Neural cell (in vitro differentiated cells): Measurements from ENCODE around the gene OR6M1. TPM values are rescaled to one million over a fixed set of nuclear protein-coding genes. Genes with fewer than 3 reads are reported as not detected.

ENCODE experiments used
- H2AFZ ChIP-seq: fragments of 200-600, 300-800 bp; sonication (generic), shearing (Covaris generic); 2 replicates; pipeline ENCODE4 v1.6.0; 2014; ENCODE audit warnings: low read depth, mild to moderate bottlenecking, antibody characterized with exemption, low read length, moderate library complexity
- H3F3A ChIP-seq: fragments of 200-600 bp; shearing (Covaris generic); 2 replicates; pipeline ENCODE4 v1.6.1; 2016; ENCODE audit warnings: mild to moderate bottlenecking, moderate library complexity, mixed read lengths, antibody characterized with exemption, low read length; ENCODE audit not compliant: insufficient read depth, poor library complexity, severe bottlenecking
- H3K27ac ChIP-seq: fragments of 200-600, 300-800 bp; sonication (generic), shearing (Covaris generic); 2 replicates; pipeline ENCODE4 v1.5.1; 2014; ENCODE audit warnings: mild to moderate bottlenecking, low read length, moderate library complexity
- H3K27me3 ChIP-seq: fragments of 300-800, 200-600 bp; sonication (generic), shearing (Covaris generic); 2 replicates; pipeline ENCODE4 v1.6.0; 2014; ENCODE audit warnings: mild to moderate bottlenecking, low read depth, low read length, moderate library complexity; ENCODE audit not compliant: insufficient read depth
- H3K36me3 ChIP-seq: fragments of 300-800, 200-600 bp; sonication (generic), shearing (Covaris generic); 2 replicates; pipeline ENCODE4 v1.5.1; 2014; ENCODE audit warnings: mild to moderate bottlenecking, antibody characterized with exemption, low read length, moderate library complexity; ENCODE audit not compliant: insufficient read depth
- H3K4me2 ChIP-seq: fragments of 300-800, 200-600 bp; sonication (generic), shearing (Covaris generic); 2 replicates; pipeline ENCODE4 v1.6.0; 2014; ENCODE audit warnings: mild to moderate bottlenecking, low read length
- H3K4me3 ChIP-seq: fragments of 300-800, 200-600 bp; sonication (generic), shearing (Covaris generic); 2 replicates; pipeline ENCODE4 v1.5.1; 2014; ENCODE audit warnings: mild to moderate bottlenecking, low read length, moderate library complexity
- H3K79me2 ChIP-seq: fragments of 200-600 bp; shearing (Covaris generic); replicated peaks from 2 replicates; pipeline ENCODE4 v1.6.0; 2014; ENCODE audit warnings: mild to moderate bottlenecking, low read length, moderate library complexity; ENCODE audit not compliant: insufficient read depth
- H3K9ac ChIP-seq: fragments of 300-800, 200-600 bp; sonication (generic), shearing (Covaris generic); 2 replicates; pipeline ENCODE4 v1.6.1; 2016; ENCODE audit warnings: mild to moderate bottlenecking, low read length, mixed read lengths
- H3K9me2 ChIP-seq: fragments of 200-600 bp; shearing (Covaris generic); 2 replicates; pipeline ENCODE4 v1.6.1; 2016; ENCODE audit warnings: mild to moderate bottlenecking, low read length, mixed read lengths; ENCODE audit not compliant: insufficient read depth
- H3K9me3 ChIP-seq: fragments of 200-600, 300-800 bp; sonication (generic), shearing (Covaris generic); 2 replicates; pipeline ENCODE4 v1.6.1; 2016; ENCODE audit warnings: mild to moderate bottlenecking, mixed run types, low read length, moderate library complexity, mixed read lengths
- H4K20me1 ChIP-seq: fragments of 200-600 bp; shearing (Covaris generic); 2 replicates; pipeline ENCODE4 v1.6.1; 2016; ENCODE audit warnings: mild to moderate bottlenecking, mixed run types; ENCODE audit not compliant: insufficient read depth
- EP300 ChIP-seq: fragments of 450-650 bp; conservative IDR thresholded peaks from 2 replicates; pipeline ENCODE4 v1.6.1; 2014; ENCODE audit warnings: antibody characterized with exemption, mild to moderate bottlenecking, moderate library complexity; ENCODE audit not compliant: poor library complexity, severe bottlenecking
- EZH2 ChIP-seq: fragments of 200-600, 300-800 bp; shearing (Covaris generic), sonication (generic); IDR thresholded peaks from 2 replicates; pipeline ENCODE4 v1.6.1; 2014; ENCODE audit warnings: antibody characterized with exemption, low read length, borderline replicate concordance, mild to moderate bottlenecking; ENCODE audit not compliant: insufficient read depth, poor library complexity, severe bottlenecking
- MXI1 ChIP-seq: fragments of 450-650 bp; conservative IDR thresholded peaks from 2 replicates; pipeline ENCODE4 v1.6.1; 2014; ENCODE audit warnings: antibody characterized with exemption, mild to moderate bottlenecking; ENCODE audit not compliant: poor library complexity, severe bottlenecking
- POLR2AphosphoS5 ChIP-seq: IDR thresholded peaks from 2 replicates; pipeline ENCODE4 v1.6.1; 2012
- RAD21 ChIP-seq: fragments of 450-650 bp; conservative IDR thresholded peaks from 2 replicates; pipeline ENCODE4 v1.6.1; 2014; ENCODE audit warnings: antibody characterized with exemption, mild to moderate bottlenecking, moderate library complexity
- SMC3 ChIP-seq: fragments of 450-650 bp; conservative IDR thresholded peaks from 2 replicates; pipeline ENCODE4 v1.6.1; 2014; ENCODE audit warnings: antibody characterized with exemption, mild to moderate bottlenecking, moderate library complexity; ENCODE audit not compliant: poor library complexity
- TAF1 ChIP-seq: IDR thresholded peaks from 2 replicates; pipeline ENCODE4 v1.6.1; 2012; ENCODE audit warnings: low read depth
- polyA plus RNA-seq: library from polyadenylated mRNA; depleted of rRNA; stranded (reverse); fragments of >200 nt; gene quantifications from 2 replicates; pipeline ENCODE4 v1.2.3, GENCODE V29; 2014
- TF ChIP-seq, protein P1 (sequence below): fragments of 450-650 bp; IDR thresholded peaks from 2 replicates; pipeline ENCODE4 v1.5.1; 2014; ENCODE audit warnings: antibody characterized with exemption, mild to moderate bottlenecking, moderate library complexity; ENCODE audit not compliant: poor library complexity, severe bottlenecking
- TF ChIP-seq, protein P2 (sequence below): IDR thresholded peaks from 2 replicates; pipeline ENCODE4 v1.6.1; 2012; ENCODE audit warnings: borderline replicate concordance

The OR6M1 gene
- polyA plus RNA-seq, 1 donor from 2014 or later = not detected

DNA sequence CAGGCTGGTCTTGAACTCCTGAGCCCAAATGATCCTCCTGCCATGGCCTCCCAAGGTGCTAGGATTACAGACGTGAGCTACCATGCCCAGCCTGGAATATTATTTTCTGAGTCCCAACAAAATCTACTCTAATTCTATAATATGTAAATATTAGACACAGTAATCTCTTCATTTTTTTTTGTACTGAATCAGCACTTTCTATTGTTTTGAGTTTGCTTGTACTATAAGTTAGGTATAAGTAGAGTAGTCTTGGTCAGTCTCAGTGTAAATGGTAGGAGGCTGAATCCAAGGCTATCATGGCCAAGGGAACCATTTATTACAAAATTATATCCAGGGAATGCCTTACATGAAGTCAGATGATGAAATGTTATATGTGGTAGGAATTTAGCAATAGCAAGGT is 32.2 kb downstream of the OR6M1 start:
- no peaks in the 10 kb centered on the region for H3K9me3 ChIP-seq
- TF ChIP-seq SMC3 (no peak), POLR2AphosphoS5 (no peak), EP300 (no peak), RAD21 (no peak), EZH2 (no peak), TAF1 (no peak), MXI1 (no peak)
- TF ChIP-seq, protein P1, sequence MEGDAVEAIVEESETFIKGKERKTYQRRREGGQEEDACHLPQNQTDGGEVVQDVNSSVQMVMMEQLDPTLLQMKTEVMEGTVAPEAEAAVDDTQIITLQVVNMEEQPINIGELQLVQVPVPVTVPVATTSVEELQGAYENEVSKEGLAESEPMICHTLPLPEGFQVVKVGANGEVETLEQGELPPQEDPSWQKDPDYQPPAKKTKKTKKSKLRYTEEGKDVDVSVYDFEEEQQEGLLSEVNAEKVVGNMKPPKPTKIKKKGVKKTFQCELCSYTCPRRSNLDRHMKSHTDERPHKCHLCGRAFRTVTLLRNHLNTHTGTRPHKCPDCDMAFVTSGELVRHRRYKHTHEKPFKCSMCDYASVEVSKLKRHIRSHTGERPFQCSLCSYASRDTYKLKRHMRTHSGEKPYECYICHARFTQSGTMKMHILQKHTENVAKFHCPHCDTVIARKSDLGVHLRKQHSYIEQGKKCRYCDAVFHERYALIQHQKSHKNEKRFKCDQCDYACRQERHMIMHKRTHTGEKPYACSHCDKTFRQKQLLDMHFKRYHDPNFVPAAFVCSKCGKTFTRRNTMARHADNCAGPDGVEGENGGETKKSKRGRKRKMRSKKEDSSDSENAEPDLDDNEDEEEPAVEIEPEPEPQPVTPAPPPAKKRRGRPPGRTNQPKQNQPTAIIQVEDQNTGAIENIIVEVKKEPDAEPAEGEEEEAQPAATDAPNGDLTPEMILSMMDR = no peak
- TF ChIP-seq, protein P2, sequence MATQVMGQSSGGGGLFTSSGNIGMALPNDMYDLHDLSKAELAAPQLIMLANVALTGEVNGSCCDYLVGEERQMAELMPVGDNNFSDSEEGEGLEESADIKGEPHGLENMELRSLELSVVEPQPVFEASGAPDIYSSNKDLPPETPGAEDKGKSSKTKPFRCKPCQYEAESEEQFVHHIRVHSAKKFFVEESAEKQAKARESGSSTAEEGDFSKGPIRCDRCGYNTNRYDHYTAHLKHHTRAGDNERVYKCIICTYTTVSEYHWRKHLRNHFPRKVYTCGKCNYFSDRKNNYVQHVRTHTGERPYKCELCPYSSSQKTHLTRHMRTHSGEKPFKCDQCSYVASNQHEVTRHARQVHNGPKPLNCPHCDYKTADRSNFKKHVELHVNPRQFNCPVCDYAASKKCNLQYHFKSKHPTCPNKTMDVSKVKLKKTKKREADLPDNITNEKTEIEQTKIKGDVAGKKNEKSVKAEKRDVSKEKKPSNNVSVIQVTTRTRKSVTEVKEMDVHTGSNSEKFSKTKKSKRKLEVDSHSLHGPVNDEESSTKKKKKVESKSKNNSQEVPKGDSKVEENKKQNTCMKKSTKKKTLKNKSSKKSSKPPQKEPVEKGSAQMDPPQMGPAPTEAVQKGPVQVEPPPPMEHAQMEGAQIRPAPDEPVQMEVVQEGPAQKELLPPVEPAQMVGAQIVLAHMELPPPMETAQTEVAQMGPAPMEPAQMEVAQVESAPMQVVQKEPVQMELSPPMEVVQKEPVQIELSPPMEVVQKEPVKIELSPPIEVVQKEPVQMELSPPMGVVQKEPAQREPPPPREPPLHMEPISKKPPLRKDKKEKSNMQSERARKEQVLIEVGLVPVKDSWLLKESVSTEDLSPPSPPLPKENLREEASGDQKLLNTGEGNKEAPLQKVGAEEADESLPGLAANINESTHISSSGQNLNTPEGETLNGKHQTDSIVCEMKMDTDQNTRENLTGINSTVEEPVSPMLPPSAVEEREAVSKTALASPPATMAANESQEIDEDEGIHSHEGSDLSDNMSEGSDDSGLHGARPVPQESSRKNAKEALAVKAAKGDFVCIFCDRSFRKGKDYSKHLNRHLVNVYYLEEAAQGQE = no peak
- no peaks in the 10 kb centered on the region for H3K9me2 ChIP-seq
- H3F3A ChIP-seq = no peaks in the 10 kb centered on the region
- no peaks in the 10 kb centered on the region for H3K36me3 ChIP-seq
- no peaks in the 10 kb centered on the region for H4K20me1 ChIP-seq
- H2AFZ ChIP-seq = no peak overlapping the region
- no peak overlapping the region for H3K4me3 ChIP-seq
- H3K27ac ChIP-seq = no peak overlapping the region
- no peaks in the 10 kb centered on the region for H3K27me3 ChIP-seq
- H3K79me2 ChIP-seq = no peaks in the 10 kb centered on the region
- H3K4me2 ChIP-seq = no peak overlapping the region
- no peak overlapping the region for H3K9ac ChIP-seq

DNA sequence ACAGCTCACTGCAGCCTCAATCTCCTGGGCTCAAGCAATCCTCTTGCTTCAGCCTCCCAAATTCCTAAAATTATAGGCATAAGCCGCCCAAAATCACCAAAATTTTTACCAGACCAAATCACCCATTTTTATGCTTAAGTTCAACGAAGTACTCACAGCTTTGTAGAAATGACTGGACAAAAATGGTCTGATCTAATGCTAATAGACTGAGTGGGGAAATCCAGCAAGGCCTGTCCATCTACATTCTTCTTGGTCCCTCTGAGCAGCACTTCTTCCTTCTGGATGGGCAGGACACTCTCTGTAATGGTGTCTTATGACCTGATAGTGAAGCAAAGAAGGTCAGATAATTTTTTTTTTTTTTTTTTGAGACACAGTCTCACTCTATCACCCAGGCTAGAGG is 33.1 kb downstream of the OR6M1 start:
- TF ChIP-seq MXI1 (no peak), RAD21 (no peak), EZH2 (no peak), TAF1 (no peak), SMC3 (no peak), POLR2AphosphoS5 (no peak), EP300 (no peak)
- TF ChIP-seq, protein P1 = no peak
- TF ChIP-seq, protein P2 = no peak
- Histone ChIP-seq H4K20me1 (no peaks in the 10 kb centered on the region), H3K27ac (no peak overlapping the region), H3F3A (no peaks in the 10 kb centered on the region), H3K4me3 (no peak overlapping the region), H2AFZ (no peak overlapping the region), H3K4me2 (no peak overlapping the region), H3K9me3 (no peaks in the 10 kb centered on the region), H3K36me3 (no peaks in the 10 kb centered on the region), H3K79me2 (no peaks in the 10 kb centered on the region), H3K9ac (no peak overlapping the region), H3K9me2 (no peaks in the 10 kb centered on the region), H3K27me3 (no peaks in the 10 kb centered on the region)
